ENCODE results near the gene C19orf38. TPM values are rescaled to one million over a fixed set of nuclear protein-coding genes. Genes with fewer than 3 reads are reported as not detected.

The C19orf38 gene
- total RNA-seq, 1 donor from 2014 or later, result not detected

DNA sequence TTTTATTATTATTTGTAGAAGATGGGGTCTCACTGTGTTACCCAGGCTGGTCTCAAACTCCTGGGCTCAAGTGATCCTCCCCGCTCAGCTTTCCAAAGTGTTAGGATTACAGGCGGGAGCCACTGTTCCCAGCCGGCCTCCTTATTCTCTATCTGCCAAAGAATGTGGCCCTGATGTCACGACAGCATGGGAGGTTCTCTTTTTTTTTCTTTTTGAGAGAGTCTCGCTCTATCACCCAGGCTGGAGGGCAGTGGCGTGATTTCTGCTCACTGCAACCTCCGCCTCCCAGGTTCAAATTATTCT is 46.6 kb downstream of the C19orf38 start:
- H3K27ac Mint-ChIP-seq (ENCODE audit: unreplicated experiment), result no peak overlapping the region
- DNase-seq (ENCODE audit: low read depth, low spot score), result no peak
- H3K27me3 Mint-ChIP-seq (ENCODE audit: low read depth), result no peaks in the 10 kb centered on the region
- peaks cover 43% of the 10 kb centered on the region for H3K4me1 Mint-ChIP-seq
- H3K36me3 Mint-ChIP-seq (ENCODE audit: low read depth), result no peaks in the 10 kb centered on the region
- TF ChIP-seq, protein P1, sequence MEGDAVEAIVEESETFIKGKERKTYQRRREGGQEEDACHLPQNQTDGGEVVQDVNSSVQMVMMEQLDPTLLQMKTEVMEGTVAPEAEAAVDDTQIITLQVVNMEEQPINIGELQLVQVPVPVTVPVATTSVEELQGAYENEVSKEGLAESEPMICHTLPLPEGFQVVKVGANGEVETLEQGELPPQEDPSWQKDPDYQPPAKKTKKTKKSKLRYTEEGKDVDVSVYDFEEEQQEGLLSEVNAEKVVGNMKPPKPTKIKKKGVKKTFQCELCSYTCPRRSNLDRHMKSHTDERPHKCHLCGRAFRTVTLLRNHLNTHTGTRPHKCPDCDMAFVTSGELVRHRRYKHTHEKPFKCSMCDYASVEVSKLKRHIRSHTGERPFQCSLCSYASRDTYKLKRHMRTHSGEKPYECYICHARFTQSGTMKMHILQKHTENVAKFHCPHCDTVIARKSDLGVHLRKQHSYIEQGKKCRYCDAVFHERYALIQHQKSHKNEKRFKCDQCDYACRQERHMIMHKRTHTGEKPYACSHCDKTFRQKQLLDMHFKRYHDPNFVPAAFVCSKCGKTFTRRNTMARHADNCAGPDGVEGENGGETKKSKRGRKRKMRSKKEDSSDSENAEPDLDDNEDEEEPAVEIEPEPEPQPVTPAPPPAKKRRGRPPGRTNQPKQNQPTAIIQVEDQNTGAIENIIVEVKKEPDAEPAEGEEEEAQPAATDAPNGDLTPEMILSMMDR (conservative IDR thresholded peaks at IDR 0.05), result no peak
- H3K9me3 Mint-ChIP-seq, result no peaks in the 10 kb centered on the region
- H3K4me3 Mint-ChIP-seq, result no peak overlapping the region

DNA sequence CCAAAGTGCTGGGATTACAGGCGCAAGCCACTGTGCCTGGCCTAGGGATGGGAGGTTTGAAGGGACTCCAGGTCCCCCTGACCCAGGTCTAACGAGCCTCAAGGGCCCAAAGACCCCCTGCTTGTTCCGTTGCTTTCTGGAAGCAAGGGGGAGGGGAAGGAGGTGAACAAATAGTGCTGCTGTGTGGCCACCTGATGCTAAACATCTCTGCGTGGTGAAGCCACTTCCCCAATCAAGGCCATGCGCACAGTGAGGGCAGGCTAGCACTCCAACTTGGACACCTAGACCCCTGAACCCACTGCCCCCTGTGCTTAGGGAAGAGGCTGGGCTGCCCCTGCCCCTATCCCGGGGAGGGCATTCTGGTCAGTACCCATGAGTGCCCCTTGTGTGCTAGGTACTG is 47.1 kb downstream of the C19orf38 start:
- Mint-ChIP-seq H3K4me1 (peaks cover 47% of the 10 kb centered on the region), H3K27me3 (ENCODE audit: low read depth) (no peaks in the 10 kb centered on the region), H3K9me3 (no peaks in the 10 kb centered on the region), H3K4me3 (no peak overlapping the region), H3K36me3 (ENCODE audit: low read depth) (no peaks in the 10 kb centered on the region), H3K27ac (ENCODE audit: unreplicated experiment) (no peak overlapping the region)
- no peak for DNase-seq (ENCODE audit: low read depth, low spot score)
- TF ChIP-seq, protein P1 (conservative IDR thresholded peaks at IDR 0.05), result no peak

- peak overlapping the region; percentile 68 for H3K27ac Mint-ChIP-seq (ENCODE audit: unreplicated experiment)
- no peaks in the 10 kb centered on the region for H3K27me3 Mint-ChIP-seq (ENCODE audit: low read depth)
- H3K36me3 Mint-ChIP-seq (ENCODE audit: low read depth), result no peaks in the 10 kb centered on the region
- H3K4me3 Mint-ChIP-seq, result no peak overlapping the region
- DNase-seq (ENCODE audit: low read depth, low spot score), result no peak
- peaks cover 45% of the 10 kb centered on the region for H3K4me1 Mint-ChIP-seq
- no peaks in the 10 kb centered on the region for H3K9me3 Mint-ChIP-seq
- TF ChIP-seq, protein P1 (conservative IDR thresholded peaks at IDR 0.05), result no peak
Observed at GRCh38 chr19:10895920-10896319, 47.7 kb downstream of the C19orf38 start.

DNA sequence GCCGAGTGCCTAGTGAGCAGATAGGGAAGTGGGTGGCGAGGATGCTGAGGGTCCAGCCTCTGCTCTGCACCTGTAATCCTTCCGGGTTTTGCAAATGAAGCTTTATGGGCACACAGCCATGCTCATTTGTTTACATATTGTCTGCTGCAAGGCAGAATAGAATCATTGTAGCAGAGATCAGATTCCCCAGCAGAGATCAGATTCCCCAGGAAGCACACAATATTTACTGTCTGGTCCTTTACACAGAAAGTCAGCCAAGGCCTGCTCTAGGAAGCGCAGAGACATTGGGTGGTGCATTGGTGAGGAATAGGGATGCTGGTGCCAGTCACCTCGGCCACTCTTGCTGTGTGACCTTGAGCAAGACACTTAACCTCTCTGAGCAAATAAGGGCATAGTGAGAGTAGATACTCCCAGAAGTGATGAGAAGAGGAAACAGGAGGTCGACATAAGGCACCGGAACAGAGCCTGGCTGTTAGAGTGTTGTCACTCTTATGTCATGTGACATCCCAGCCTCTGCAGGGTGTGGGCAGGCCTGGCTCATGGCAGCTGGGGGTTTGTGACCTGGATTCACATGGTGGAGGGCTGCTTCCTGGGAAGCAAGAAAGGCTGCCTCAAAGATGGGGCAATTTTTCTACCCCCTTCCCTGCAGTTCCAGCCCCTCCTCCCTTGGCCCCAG is 48.8 kb downstream of the C19orf38 start:
- Mint-ChIP-seq H3K4me1 (peaks cover 34% of the 10 kb centered on the region), H3K9me3 (no peaks in the 10 kb centered on the region), H3K36me3 (ENCODE audit: low read depth) (no peaks in the 10 kb centered on the region), H3K27me3 (ENCODE audit: low read depth) (no peaks in the 10 kb centered on the region), H3K4me3 (no peak overlapping the region), H3K27ac (ENCODE audit: unreplicated experiment) (no peak overlapping the region)
- DNase-seq (ENCODE audit: low read depth, low spot score), result no peak
- TF ChIP-seq, protein P1 (conservative IDR thresholded peaks at IDR 0.05), result no peak

DNA sequence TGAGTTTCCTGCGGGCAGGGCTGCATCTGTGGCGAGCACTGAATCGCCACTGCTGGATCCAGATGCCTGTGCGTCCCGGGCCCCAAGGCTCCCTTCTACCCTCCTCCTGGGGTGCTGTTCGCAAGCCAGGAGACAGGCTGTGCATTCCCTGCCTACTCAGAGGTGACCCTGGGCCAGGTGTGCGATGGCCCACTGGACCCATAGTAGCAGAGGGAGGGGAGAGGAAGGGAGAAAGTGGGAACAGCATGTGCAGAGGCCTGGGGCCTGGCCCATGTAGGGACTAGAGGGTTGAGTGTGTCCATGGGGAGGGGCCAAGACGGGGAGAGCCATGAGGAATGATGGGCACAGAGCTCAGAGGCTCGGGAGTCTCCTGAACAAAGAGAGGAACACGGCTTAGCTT is 50.4 kb downstream of the C19orf38 start:
- DNase-seq (ENCODE audit: low read depth, low spot score), result no peak
- TF ChIP-seq, protein P1 (conservative IDR thresholded peaks at IDR 0.05), result no peak
- peak overlapping the region; percentile 62 for H3K27ac Mint-ChIP-seq (ENCODE audit: unreplicated experiment)
- peaks cover 7% of the 10 kb centered on the region for H3K36me3 Mint-ChIP-seq (ENCODE audit: low read depth)
- H3K4me1 Mint-ChIP-seq, result peaks cover 27% of the 10 kb centered on the region
- H3K4me3 Mint-ChIP-seq, result no peak overlapping the region
- no peaks in the 10 kb centered on the region for H3K27me3 Mint-ChIP-seq (ENCODE audit: low read depth)
- H3K9me3 Mint-ChIP-seq, result no peaks in the 10 kb centered on the region

Measured in neural crest cell (in vitro differentiated cells).